Esophagus squamous epithelium (tissue), 4 donors: ENCODE results near the gene APOBEC3H.
"Not testable (repeated sequence)": the region's sequence is repeated elsewhere in the genome, so short reads cannot be mapped to it uniquely, and the experiment has no call there.

ENCODE experiments used
- CTCF ChIP-seq, 6 experiments: fragments of 450-650 bp in 4 of 6; fragments of 200-600 bp in 2 of 6; sonication (generic) in 2 of 6; IDR thresholded peaks; one replicate each; pipeline ENCODE4 v1.5.1; 2016 to 2019; ENCODE audit warnings: antibody characterized with exemption in 6 of 6, mild to moderate bottlenecking in 4 of 6, moderate library complexity in 4 of 6
- POLR2A ChIP-seq, 4 donors: fragments of 450-650 bp; IDR thresholded peaks; one replicate each; pipeline ENCODE4 v1.6.1; 2017; ENCODE audit warnings: antibody characterized with exemption in 4 of 4, mild to moderate bottlenecking in 4 of 4, moderate library complexity in 3 of 4

GRCh38 chr22:39076155-39077025 is 20.7 kb upstream of the APOBEC3H start:
- not testable (repeated sequence) for TF ChIP-seq CTCF, POLR2A (IDR thresholded peaks at IDR 0.05)
